Ishikawa (cell line): ENCODE results near the gene RCL1.

Source experiments
- CREB1 ChIP-seq: IDR thresholded peaks from 2 replicates; pipeline ENCODE4 v1.6.1; 2012; ENCODE audit warnings: low read depth
- EP300 ChIP-seq: IDR thresholded peaks from 2 replicates; pipeline ENCODE4 v1.6.1; 2012; ENCODE audit warnings: borderline replicate concordance
- MAX ChIP-seq: IDR thresholded peaks from 2 replicates; pipeline ENCODE4 v1.6.1; 2012
- RAD21 ChIP-seq: IDR thresholded peaks from 2 replicates; pipeline ENCODE4 v1.6.1; 2012; ENCODE audit warnings: low read depth
- REST ChIP-seq: IDR thresholded peaks from 2 replicates; pipeline ENCODE4 v1.6.1; 2012; ENCODE audit warnings: low read depth, mild to moderate bottlenecking
- TCF12 ChIP-seq: IDR thresholded peaks from 2 replicates; pipeline ENCODE4 v1.6.1; 2012; ENCODE audit warnings: low read depth

- no peak for TF ChIP-seq CREB1
- no peak for TF ChIP-seq RAD21
- no peak for TF ChIP-seq TCF12
- no peak for TF ChIP-seq MAX
- no peak for TF ChIP-seq REST
- TF ChIP-seq EP300, result no peak
Observed at GRCh38 chr9:4859035-4859434, 66.3 kb downstream of the RCL1 start.
